HPDE6-E6E7 (cell line): ENCODE data around the gene RIMS4.

Experiments
- DNase-seq: peaks from one replicate; pipeline ENCODE4 v3.0.0; 2011; ENCODE audit warnings: missing footprints; ENCODE audit errors: extremely low spot score

RIMS4 gene

DNA sequence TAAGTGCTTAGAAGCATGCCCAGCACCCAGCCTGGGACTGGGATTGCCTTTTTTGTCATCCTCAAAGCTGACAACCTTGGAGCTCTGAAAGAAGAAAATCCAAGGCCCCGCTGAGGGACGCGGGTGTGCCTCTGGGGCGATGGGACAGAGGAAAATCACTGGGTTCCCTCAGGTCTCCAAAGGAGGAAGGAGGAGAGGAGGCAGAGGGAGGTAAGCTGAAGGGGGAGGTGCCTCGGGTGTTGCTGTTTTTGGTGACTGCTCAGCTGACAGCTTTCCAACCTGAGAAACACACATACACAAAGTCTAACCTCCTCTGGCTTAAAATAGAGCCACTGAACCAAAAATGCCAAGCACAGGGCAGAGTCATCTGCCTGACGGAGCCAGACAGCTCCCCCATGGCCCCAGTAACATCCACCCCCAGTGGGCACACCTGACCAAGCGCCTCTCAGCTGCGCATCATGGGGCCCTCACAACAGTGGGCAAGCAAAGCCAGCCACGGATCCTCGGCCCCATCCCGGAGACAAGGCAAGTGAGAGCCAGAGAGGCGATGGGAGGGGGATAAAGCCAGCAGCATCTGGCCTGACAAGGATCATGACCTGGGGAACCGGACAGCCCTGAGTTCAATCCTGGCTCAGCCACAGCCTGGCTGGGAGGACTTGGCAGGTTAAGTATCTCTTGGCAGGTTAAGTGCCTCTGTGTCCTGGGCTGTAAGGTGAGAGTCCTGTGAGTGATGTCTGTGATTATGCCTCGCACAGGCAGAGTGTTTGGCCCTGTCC, 67.9 kb downstream of the RIMS4 start:
- no peak for DNase-seq

DNA sequence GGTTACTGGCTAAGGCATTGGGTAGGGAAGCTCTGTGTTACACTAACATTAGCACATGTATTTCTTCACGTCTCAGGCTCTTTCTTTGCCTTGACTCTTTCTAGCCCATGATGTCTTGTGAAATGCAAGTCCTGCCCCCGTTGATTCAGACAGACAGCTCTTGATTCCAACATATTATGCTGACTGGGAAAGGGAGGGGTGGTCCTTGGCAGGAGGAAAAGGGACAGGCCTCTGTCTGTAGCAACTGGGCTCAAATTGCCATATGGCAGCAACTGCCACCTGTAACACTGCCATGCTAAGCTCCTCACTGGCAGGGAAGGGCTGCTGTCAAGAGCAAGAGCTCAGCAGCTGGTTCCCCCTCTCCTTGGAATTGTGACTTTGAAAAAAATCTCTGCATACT, 70.4 kb downstream of the RIMS4 start:
- no peak for DNase-seq

GRCh38 chr20:44738813-44739477, 71.4 kb downstream of the RIMS4 start:
- peak; percentile 97 for DNase-seq

GRCh38 chr20:44737116-44737515, 73.2 kb downstream of the RIMS4 start:
- no peak for DNase-seq

- no peak for DNase-seq
These were observed 74.0 kb downstream of the RIMS4 start for GRCh38 chr20:44736170-44737021.

DNA sequence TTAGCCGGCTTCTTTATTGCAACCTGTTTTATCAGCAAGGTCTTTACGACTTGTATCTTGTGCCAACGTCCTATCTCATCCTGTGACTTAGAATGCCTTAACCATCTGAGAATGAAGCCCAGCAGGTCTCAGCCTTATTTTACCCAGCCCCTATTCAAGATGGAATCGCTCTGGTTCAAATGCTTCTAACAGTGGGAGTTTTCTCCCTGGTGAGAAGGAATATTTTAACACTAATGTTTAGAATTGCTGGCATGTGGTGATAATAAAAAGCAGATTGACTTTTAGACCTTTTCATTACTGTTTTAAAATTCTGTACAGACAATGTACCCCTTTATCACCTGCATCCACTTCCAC, 74.6 kb downstream of the RIMS4 start:
- no peak for DNase-seq

GRCh38 chr20:44734938-44735337, 75.4 kb downstream of the RIMS4 start:
- DNase-seq = peak; percentile 76

DNA sequence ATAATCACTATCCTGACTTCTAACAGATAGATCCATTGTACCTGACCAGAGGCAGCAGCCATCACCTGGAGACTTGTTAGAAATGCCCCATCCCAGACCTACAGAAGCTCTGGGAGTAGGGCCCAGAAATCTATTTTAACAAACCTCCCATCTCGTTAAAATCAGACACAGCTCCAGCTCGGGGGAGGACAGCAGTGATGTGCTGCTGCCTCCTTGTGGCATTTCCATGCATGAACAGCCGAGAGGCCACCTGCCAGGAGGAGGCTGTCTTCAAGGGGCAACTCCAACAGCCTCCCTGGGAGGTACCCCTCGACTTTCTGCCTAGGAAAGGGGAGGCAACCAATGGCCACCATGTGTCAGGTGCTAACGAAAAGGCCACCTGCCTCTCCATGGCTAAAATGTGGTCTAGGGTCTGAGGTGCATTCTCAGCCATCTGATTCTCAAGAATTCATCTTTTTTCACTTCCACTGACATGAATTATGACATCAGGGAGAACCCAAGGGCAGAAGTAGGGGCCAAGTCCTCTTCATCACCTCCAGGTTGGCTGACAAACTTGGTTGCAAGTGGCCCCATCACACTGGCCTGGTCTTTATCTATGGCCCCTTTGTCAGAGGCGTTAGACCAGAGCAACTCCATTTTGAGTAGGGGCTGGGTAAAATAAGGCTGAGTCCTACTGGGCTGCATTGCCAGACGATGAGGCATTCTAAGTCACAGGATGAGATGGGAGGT, 76.8 kb downstream of the RIMS4 start:
- DNase-seq = peak; percentile 88

DNA sequence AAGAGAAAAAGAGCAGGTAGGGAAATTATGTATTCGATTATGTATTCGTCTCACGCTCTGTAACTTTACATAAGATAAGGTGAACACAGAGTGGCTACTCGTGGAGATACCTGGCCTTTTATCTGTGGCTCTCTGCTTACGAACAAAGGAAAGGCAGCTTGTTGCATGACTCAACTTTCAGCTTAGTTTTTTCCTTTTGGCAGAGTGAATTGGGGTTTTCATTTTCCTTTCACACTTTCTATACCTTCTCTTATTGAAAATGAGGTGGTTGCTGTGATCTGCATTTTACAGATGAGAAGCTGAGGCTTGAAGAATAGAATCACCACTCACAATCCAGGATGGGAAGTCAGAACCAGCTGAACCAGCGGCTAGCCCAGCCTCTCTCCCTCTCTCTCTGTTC, 78.0 kb downstream of the RIMS4 start:
- no peak for DNase-seq

- no peak for DNase-seq
These were observed 78.7 kb downstream of the RIMS4 start for GRCh38 chr20:44731657-44732056.

DNA sequence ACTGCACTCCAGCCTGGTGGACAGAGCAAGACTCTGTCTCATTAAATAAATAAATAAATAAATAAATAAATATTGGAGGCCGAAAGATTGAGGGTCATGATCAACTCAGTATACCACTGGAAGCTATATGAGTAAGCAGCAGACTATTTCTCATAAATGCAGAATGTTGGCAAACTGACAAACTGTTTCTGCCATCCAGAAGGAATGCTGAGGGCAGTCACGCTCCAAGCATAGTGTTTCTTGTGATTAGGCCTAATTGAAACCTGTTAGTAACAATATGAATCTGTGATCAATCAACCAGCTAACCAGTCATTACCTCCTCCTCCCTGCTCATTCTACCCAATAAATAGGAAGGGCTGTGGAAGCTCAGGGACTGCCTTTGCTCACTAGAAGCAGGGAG, 79.9 kb downstream of the RIMS4 start:
- no peak for DNase-seq

- DNase-seq = peak; percentile 99
These were observed 81.4 kb downstream of the RIMS4 start for GRCh38 chr20:44728801-44729443.

- no peak for DNase-seq
These were observed 82.7 kb downstream of the RIMS4 start for GRCh38 chr20:44727651-44728050.

- DNase-seq = no peak
These were observed 83.3 kb downstream of the RIMS4 start for GRCh38 chr20:44727039-44727438.

GRCh38 chr20:44725837-44726236, 84.5 kb downstream of the RIMS4 start:
- DNase-seq = no peak

DNA sequence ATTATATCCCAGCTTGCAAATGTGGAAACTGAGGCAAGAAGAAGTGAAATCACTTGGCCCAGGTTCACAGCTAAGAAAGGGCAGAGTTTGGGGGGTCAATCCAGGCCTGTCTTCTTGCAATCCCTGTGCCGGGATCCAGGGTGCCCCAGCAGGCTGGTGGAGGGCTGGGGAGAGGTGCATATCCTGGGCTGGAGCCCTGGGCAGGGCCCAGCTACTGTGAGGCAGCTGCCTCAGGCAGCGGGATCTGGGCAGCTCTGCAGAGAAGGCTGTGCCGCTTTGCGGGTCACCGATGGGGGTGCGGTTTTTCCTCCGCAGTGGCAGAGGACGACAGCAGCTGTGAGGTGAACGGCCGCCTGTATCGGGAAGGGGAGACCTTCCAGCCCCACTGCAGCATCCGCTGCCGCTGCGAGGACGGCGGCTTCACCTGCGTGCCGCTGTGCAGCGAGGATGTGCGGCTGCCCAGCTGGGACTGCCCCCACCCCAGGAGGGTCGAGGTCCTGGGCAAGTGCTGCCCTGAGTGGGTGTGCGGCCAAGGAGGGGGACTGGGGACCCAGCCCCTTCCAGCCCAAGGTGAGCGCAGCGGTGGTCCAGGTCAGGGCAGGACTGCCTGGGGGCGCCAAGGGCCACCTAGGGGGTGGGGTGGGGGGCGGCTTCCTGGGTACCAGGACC, 85.8 kb downstream of the RIMS4 start:
- DNase-seq = no peak

DNA sequence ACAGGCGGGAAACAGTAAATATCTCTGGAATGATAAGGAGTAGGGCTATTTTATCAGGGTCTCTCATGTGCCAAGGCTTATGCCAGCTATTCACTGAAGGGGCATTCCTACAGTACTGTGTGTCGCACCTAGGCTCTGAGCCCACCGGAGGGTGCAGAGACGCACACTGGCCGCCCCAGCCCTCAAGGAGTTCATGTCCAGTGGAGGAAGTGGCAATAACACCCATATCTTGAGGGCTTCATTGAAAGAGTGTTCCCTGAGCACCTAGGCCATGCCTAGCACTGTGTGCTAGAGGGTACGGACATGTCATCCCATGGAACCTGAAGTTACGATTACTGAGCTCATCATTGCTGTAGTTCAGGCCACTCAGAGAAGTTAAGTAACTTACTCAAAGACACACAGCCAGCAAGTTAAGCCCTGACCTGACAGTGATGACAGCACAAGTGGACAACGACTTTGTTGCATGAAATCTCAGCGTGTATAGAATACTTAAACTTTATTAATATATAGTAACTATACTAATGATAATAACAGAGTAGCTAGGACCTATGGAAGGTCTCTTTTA, 86.5 kb downstream of the RIMS4 start:
- no peak for DNase-seq

GRCh38 chr20:44723391-44723790, 87.0 kb downstream of the RIMS4 start:
- no peak for DNase-seq

DNA sequence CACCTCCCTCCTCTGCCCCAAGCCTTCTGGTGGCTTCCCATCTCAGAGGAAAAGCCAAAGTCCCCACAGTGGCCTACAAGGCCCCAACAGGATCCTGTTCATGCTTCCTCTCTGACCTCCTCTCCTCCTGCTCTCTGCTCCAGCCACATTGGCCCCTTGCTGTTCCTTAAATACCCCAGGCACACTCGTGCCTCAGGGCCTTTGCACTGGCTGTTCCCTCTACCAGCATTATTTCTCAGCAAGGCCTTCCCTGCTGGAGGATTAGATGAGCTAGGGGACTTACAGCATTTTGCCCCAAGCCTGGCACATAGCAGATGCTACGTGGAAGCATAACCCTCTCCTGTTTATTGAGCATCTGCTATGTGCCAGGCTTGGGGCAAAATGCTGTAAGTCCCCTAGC, 87.4 kb downstream of the RIMS4 start:
- no peak for DNase-seq

GRCh38 chr20:44721785-44722054, 88.6 kb downstream of the RIMS4 start:
- DNase-seq = no peak
